ENCODE results near the gene GXYLT2. TPM values are rescaled to one million over a fixed set of nuclear protein-coding genes. Genes with fewer than 3 reads are reported as not detected.

Gene GXYLT2, protein sequence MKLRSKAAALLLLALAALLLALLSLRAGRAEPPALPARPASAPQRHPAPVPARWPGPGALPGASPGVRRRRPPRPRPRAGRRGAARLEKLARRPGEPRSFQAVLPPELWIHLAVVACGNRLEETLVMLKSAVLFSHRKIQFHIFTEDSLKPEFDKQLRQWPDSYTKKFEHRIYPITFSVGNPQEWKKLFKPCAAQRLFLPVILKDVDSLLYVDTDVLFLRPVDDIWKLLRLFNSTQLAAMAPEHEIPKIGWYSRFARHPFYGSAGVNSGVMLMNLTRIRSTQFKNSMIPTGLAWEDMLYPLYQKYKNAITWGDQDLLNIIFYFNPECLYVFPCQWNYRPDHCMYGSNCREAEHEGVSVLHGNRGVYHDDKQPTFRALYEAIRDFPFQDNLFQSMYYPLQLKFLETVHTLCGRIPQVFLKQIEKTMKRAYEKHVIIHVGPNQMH
- total RNA-seq, result not detected

DNA sequence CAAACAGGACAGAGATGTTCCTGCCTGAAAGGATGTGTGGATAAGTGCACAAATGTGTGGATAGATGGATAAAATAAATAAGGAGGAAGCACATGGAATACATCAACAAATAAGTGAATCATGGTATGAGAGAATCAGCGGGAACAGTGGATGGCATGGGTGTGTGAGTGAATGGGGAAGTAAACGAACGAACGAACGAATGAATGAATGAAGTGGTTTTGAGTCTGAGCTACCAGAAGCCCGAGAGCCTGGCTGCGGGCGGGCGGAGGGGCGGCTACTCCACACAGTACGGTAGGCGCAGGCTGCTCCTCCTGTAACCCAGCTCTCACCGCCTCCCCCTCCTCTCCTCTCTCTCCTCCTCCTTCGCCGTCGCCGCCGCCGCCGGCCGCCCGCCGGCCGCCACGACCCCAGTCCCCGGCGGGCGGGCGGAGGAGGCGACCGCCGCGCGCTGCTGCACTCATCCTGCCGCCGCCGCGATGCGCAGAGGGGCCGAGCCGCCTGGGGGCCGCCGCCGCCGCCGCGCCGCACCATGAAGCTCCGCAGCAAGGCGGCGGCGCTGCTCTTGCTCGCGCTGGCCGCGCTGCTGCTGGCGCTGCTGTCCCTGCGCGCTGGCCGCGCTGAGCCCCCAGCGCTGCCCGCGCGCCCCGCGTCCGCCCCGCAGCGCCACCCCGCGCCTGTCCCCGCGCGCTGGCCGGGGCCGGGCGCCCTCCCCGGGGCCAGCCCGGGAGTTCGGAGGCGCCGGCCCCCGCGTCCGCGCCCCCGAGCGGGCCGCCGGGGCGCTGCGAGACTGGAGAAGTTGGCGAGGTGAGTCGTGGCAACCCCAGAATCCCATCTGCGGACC, at the start of gene GXYLT2:
GXYLT2 (plus strand) TSS at position 342 of the 841 bp plus-strand sequence; CDS start at position 530, 188 bp downstream.
- Mint-ChIP-seq H3K9me3 (peaks cover 9% of the 10 kb centered on the region), H3K4me3 (peak within 1 kb of the TSS; percentile 67), H3K27me3 (ENCODE audit: low read depth) (peaks cover 72% of the 10 kb centered on the region), H3K4me1 (ENCODE audit: low read depth) (peaks cover 6% of the 10 kb centered on the region), H3K36me3 (ENCODE audit: insufficient read depth) (no peaks in the 10 kb centered on the region)
- DNase-seq (no peak), ATAC-seq (peak; percentile 84 to 86)

DNA sequence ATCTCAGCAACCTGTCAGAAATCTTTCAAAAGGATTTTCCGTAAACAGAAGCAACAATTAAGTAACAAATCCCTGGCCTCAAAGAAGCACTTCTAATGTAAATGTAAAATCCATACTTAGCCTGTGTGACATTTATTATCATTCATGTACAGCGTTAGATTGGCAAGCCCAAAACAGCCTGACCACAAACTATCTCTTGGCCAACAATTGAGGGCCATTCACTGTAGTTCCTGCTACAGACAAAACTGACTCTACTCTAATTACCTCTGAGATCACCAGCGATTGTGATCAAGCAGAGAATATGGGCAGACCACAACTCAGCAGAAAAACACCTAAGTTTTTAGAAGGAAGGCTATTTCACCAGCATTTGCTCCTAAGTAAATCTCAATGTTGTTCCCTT, 48.8 kb upstream of the GXYLT2 start:
- ATAC-seq (no peak), DNase-seq (no peak)
- Mint-ChIP-seq H3K4me3 (no peak overlapping the region), H3K9me3 (no peaks in the 10 kb centered on the region), H3K36me3 (ENCODE audit: insufficient read depth) (peaks cover 47% of the 10 kb centered on the region), H3K4me1 (ENCODE audit: low read depth) (peaks cover 4% of the 10 kb centered on the region), H3K27me3 (ENCODE audit: low read depth) (no peaks in the 10 kb centered on the region)

DNA sequence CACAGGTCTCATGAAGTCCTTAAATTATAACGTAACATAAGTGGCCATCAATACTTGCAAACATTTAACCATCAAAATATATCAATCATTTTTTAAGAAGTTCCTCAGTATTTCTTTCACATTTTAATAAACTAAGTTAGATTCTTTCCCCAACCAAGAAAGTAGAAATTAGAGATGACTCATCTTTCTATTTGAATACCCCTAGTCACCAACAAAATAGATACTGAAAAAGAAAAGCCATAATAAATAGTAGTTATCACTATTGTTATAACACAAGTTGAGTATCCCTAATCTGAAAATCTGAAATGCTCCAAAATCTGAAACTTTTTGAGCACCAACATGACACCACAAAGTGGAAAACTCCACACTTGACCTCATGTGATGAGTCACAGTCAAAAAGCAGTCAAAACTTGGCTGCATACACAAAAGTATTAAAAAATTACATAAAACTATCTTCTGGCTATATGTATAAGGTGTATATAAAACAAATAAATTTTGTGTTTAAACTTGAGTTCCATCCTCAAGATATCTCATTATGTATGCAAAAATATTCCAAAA, 43.3 kb upstream of the GXYLT2 start:
- DNase-seq, result no peak
- Mint-ChIP-seq H3K36me3 (ENCODE audit: insufficient read depth) (peaks cover 24% of the 10 kb centered on the region), H3K9me3 (no peaks in the 10 kb centered on the region), H3K27me3 (ENCODE audit: low read depth) (no peaks in the 10 kb centered on the region), H3K4me3 (no peak overlapping the region), H3K4me1 (ENCODE audit: low read depth) (peaks cover 49% of the 10 kb centered on the region)
- ATAC-seq, result peak; percentile 9 to 23

DNA sequence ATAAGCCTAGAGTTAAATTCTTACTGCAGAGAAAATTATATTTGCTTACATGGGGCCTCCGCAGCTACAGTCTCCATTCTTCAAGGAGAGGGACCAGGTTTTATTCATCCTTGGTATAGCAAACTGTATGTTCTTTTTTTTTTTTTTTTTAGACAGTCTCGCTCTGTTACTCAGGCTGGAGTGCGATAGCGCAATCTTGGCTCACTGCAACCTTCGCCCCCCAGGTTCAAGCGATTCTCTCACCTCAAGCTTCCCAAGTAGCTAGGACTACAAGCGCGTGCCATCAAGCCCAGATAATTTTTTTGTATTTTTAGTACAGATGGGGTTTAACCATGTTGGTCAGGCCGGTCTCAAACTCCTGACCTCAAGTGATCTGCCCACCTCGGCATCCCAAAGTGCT, 41.7 kb upstream of the GXYLT2 start:
- ATAC-seq, result no peak
- H3K4me1 Mint-ChIP-seq (ENCODE audit: low read depth), result peaks cover 51% of the 10 kb centered on the region

DNA sequence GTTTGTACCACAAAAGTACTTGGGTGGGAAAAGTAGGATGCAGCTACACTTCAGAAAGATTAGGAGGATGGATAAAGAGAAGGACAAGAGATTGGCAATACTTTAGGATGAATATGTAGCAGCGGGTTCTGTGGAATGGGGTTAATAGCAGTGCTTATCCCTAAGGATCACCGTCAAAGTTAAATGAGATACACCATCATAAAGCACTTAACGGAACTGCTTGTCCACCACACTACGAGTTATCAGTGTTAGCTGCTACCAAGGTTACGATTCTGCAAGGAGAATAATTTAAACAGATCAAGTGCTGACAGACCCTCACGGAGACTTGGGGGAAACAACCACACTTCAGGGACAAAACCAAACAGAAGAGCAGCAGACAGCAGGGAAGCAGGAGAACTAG, 40.6 kb upstream of the GXYLT2 start:
- DNase-seq, result no peak
- peak overlapping the region; percentile 93 for H3K4me3 Mint-ChIP-seq
- H3K27me3 Mint-ChIP-seq (ENCODE audit: low read depth), result no peaks in the 10 kb centered on the region
- ATAC-seq, result no peak
- peaks cover 8% of the 10 kb centered on the region for H3K36me3 Mint-ChIP-seq (ENCODE audit: insufficient read depth)
- peaks cover 51% of the 10 kb centered on the region for H3K4me1 Mint-ChIP-seq (ENCODE audit: low read depth)
- H3K9me3 Mint-ChIP-seq, result no peaks in the 10 kb centered on the region

More for the DNA sequence above, 41.7 kb upstream of the GXYLT2 start:
- DNase-seq, result no peak
- no peaks in the 10 kb centered on the region for H3K27me3 Mint-ChIP-seq (ENCODE audit: low read depth)
- H3K9me3 Mint-ChIP-seq, result no peaks in the 10 kb centered on the region
- peak overlapping the region; percentile 93 for H3K4me3 Mint-ChIP-seq
- H3K36me3 Mint-ChIP-seq (ENCODE audit: insufficient read depth), result peaks cover 16% of the 10 kb centered on the region

DNA sequence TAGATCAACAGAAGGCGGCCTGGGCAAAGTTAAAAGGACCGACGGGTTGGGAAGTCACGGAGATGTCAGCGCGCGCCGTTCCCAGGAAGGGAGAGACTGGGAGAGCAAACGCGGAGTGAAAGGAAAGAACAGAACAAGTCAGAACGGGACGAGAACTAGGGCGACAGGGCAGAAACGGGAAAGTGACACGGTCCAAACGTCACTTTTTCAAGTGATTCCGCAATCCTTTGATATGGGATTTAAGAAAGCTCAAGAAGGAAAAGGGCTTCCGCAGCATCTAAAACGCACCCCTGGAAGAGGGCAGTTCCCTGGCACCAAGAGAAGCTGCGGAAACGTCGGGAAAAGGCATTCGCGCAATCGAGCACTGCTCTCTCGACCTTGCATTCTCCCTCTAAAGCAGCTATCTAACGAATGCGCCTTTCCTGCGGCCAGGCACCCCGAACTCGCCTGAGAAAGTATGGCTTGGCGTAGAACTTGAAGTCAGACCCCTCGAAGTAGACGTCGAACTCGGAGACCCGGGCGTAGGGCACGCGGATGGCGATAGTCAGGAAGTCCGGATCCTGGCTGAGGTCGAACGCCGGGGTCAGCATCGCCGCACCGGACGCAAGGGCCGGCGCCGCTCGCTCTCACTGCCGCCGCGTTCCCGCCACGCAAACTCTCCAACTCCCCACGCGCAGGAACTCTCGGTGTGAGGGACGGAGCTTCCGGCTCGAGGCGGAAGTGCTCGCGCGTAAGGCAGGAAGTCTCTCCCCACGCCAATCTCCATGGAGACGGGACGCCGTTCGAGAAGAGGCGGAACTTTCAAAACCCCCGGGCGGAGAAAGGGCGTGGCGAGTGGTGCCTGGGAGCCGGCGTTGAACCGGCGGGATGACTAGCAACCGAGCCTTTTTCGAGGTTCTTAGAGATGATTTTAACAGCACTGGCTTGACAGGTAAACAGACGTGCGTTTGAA, 39.8 kb upstream of the GXYLT2 start, which contains the start of gene SHQ1:
SHQ1 (minus strand) TSS at position 695 of the 952 bp plus-strand sequence; CDS start at position 590, 105 bp downstream.
- peak; percentile 88 to 89 for ATAC-seq
- peak within 1 kb of the TSS; percentile 93 for H3K4me3 Mint-ChIP-seq

DNA sequence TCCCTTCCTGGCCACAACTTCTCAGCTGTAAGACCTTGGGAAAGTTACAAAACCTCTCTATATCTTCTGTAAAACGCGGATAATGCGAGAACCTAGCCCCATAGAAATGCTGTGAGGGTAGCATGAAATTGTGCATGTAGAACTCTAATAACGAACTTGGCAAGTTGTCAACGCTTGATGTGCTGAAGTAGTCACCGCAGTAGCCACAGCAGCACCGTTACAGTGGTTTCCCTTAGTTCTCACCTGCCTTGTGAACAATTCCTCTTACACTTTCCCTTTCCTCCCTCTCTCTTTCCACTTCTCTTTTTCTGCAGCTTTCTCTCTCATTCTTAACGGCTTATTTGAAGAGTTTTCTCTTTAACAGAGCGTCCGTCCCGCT, 39.2 kb upstream of the GXYLT2 start:
- H3K36me3 Mint-ChIP-seq (ENCODE audit: insufficient read depth), result peaks cover 3% of the 10 kb centered on the region
- DNase-seq (peak; percentile 7), ATAC-seq (peak; percentile 51 to 53)
- H3K4me3 Mint-ChIP-seq, result peak overlapping the region; percentile 93
- peaks cover 51% of the 10 kb centered on the region for H3K4me1 Mint-ChIP-seq (ENCODE audit: low read depth)
- no peaks in the 10 kb centered on the region for H3K9me3 Mint-ChIP-seq
- H3K27me3 Mint-ChIP-seq (ENCODE audit: low read depth), result no peaks in the 10 kb centered on the region

More for the DNA sequence above, 39.8 kb upstream of the GXYLT2 start, which contains the start of gene SHQ1:
- Mint-ChIP-seq H3K4me1 (ENCODE audit: low read depth) (peaks cover 51% of the 10 kb centered on the region), H3K36me3 (ENCODE audit: insufficient read depth) (peaks cover 7% of the 10 kb centered on the region), H3K9me3 (no peaks in the 10 kb centered on the region), H3K27me3 (ENCODE audit: low read depth) (no peaks in the 10 kb centered on the region)
- peak; percentile 94 for DNase-seq

DNA sequence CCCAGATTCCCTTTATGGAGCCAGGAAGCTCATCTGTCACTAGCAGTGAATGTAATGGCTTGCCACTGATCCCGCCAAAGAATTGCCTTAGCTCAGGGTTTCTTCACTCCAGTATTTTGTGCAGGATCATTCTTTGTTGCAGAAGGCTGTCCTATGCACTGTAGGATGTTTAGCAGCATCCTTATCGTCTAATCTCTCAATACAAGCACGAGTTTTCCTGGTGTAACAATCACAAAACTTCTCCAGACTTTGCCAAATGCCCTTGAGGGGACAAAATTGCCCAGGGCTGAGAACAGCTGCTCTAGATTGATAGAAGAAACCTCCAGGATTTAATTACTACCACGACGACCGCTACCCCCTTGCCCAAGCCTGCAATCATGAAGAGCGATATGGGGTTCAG, 32.8 kb upstream of the GXYLT2 start:
- peaks cover 12% of the 10 kb centered on the region for H3K27me3 Mint-ChIP-seq (ENCODE audit: low read depth)
- ATAC-seq, result no peak
- DNase-seq, result no peak
- no peaks in the 10 kb centered on the region for H3K36me3 Mint-ChIP-seq (ENCODE audit: insufficient read depth)
- H3K9me3 Mint-ChIP-seq, result no peaks in the 10 kb centered on the region
- no peaks in the 10 kb centered on the region for H3K4me1 Mint-ChIP-seq (ENCODE audit: low read depth)
- H3K4me3 Mint-ChIP-seq, result no peak overlapping the region

DNA sequence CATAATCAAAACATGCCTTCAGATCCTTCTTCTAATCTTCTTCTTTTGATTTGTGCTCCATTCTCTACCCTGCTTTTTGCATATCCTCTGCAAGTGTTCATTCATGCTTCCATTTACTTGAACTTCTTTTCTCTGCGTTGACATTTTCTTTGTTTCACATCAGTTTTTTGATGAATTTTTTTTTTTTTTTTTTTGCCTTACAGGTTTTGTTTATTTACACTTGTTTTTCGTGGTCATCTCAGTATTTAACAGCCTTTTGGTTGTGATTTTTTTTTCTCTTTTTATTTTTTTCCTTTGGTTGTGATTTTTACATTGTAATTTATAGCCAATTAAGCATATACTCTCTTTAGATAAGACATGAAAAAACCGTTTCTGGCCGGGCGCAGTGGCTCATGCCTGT, 27.8 kb upstream of the GXYLT2 start:
- no peaks in the 10 kb centered on the region for H3K36me3 Mint-ChIP-seq (ENCODE audit: insufficient read depth)

DNA sequence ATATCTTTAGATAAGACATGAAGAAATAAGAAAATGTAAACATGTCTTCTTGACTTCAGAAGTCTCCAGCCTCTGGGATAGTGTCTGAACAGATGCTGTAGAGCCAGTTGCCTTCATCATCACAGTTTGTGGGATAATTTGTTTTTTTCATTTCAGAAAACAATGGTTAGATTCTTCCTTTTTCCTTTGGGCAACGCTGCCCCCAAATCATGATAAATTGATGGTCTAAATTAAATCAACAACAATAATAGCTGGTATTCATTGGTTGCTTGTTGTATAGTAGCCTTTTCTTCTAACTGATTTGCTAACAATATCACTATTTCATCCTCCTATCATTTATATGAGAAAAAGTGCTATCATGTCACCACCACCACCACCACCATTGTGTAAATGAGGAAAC, 27.0 kb upstream of the GXYLT2 start:
- no peaks in the 10 kb centered on the region for H3K4me1 Mint-ChIP-seq (ENCODE audit: low read depth)
- no peaks in the 10 kb centered on the region for H3K36me3 Mint-ChIP-seq (ENCODE audit: insufficient read depth)
- peaks cover 2% of the 10 kb centered on the region for H3K27me3 Mint-ChIP-seq (ENCODE audit: low read depth)
- DNase-seq (no peak), ATAC-seq (no peak)
- H3K4me3 Mint-ChIP-seq, result no peak overlapping the region
- no peaks in the 10 kb centered on the region for H3K9me3 Mint-ChIP-seq

More for the DNA sequence above, 27.8 kb upstream of the GXYLT2 start:
- H3K27me3 Mint-ChIP-seq (ENCODE audit: low read depth), result peaks cover 6% of the 10 kb centered on the region
- H3K4me3 Mint-ChIP-seq, result no peak overlapping the region
- H3K9me3 Mint-ChIP-seq, result no peaks in the 10 kb centered on the region
- DNase-seq (no peak), ATAC-seq (no peak)
- H3K4me1 Mint-ChIP-seq (ENCODE audit: low read depth), result no peaks in the 10 kb centered on the region

DNA sequence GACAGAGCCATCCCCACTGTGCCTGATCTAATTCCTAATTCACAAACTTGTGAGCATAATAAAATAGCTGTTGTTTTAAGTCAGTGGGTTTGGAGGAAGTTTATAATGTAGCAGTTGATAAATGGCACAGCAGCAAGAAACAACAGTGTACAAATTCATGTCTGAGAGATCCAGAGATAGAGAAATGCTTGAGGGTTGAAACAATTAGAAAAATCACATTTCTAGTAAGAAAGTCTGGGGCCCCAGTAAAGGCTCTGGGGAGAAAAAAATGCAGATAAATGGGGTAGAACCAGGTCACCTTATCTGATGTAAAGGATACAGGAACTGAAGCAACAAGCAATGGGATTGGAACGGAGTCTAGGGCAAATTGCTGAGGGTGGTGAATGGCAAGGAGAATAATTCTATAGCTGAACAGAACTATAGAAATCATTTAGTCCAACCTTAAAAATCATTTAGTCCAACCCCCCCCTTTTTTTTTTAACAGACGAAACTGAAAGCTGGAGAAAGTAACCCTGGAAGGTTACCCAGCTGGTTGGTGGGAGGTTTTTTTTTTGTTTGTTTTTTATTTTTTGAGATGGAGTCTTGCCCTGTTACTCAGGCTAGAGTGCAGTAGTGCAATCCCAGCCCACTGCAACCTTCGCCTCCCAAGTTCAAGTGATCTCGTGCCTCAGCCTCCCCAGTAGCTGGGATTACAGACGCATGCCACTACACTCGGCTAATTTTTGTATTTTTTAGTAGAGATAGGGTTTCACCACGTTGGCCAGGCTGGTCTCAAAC, 25.3 kb upstream of the GXYLT2 start:
- no peaks in the 10 kb centered on the region for H3K4me1 Mint-ChIP-seq (ENCODE audit: low read depth)
- ATAC-seq (no peak), DNase-seq (no peak)
- H3K27me3 Mint-ChIP-seq (ENCODE audit: low read depth), result no peaks in the 10 kb centered on the region
- no peaks in the 10 kb centered on the region for H3K36me3 Mint-ChIP-seq (ENCODE audit: insufficient read depth)
- H3K9me3 Mint-ChIP-seq, result no peaks in the 10 kb centered on the region
- H3K4me3 Mint-ChIP-seq, result no peak overlapping the region

DNA sequence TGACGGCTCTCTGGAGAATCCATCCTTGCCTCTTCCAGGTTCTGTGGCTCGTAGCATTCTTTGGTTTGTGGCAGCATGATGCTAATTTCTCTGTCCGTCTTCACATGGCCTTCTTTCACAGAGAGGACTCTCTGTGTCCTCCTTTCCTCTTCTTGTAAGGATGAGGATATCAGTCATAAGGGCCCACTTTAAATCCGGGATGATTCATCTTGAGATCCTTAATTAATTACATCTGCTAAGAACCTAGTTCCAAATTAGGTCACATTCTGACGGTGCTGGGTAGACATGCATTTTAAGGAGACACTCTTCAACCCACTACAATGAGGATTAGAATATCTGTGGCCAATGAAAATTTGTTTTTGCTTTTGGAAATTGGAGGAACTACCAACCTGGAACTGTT, 15.7 kb upstream of the GXYLT2 start:
- ATAC-seq, result no peak
- peaks cover 15% of the 10 kb centered on the region for H3K27me3 Mint-ChIP-seq (ENCODE audit: low read depth)

DNA sequence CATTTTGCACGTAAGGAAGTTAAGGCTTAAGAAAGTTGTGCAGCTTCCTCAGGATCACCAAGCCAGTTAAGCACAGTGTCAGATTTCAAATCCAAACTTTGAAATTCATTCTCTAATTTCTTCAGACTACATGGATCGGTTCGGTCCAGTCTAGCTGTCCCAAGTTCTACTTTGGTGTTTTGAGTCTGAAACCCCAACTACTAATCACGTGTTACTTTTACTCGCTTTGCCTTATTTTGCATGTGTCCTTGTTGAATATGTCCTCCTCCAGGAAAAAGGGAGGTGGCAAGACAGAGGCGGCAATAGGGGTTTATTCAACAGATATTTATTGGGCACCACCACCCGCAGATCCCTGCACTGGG, 522 bp upstream of the GXYLT2 start:
- Mint-ChIP-seq H3K4me3 (peak overlapping the region; percentile 67), H3K27me3 (ENCODE audit: low read depth) (peaks cover 68% of the 10 kb centered on the region), H3K36me3 (ENCODE audit: insufficient read depth) (no peaks in the 10 kb centered on the region), H3K9me3 (peaks cover 9% of the 10 kb centered on the region), H3K4me1 (ENCODE audit: low read depth) (peaks cover 6% of the 10 kb centered on the region)
- ATAC-seq, result no peak
- no peak for DNase-seq

More for the DNA sequence above, 15.7 kb upstream of the GXYLT2 start:
- no peak for DNase-seq
- Mint-ChIP-seq H3K4me1 (ENCODE audit: low read depth) (no peaks in the 10 kb centered on the region), H3K4me3 (no peak overlapping the region), H3K36me3 (ENCODE audit: insufficient read depth) (no peaks in the 10 kb centered on the region), H3K9me3 (no peaks in the 10 kb centered on the region)

Data from activated T-cell treated with anti-CD3 and anti-CD28 coated beads, Interleukin-2, amount 50 U/mL, for 4 hours (primary cell).